ENCODE results near the gene PRR5L.

DNA sequence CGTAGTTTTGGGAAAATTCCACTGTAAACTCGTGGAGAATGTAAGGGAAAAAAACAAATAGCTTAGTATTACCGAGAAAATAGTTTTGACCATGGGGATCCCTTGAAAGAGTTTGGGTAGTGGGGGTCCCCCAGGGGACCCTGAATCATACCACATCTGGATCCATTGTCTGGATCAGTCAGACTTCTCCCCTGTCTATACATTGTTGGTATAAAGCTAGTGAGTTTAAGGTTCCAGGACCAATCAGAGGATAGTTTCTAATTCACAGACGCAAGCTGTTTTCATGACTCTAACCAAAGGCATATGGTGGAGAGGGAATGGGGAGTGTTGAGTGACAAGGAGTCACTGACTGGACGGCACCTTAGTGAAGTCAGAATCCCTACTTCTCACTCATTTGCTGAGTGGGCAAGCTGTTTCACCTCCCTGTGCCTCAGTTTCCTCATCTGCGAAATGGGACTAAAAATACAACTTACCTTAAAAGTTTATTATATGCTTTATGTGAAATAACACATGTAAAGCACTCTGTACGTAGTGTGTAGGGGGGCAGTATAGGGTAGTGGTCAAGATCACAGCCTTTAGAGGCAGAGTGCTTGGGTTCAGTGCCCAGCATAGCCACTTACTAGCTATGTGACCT is 123.8 kb downstream of the PRR5L start:
- TF ChIP-seq, protein P1, sequence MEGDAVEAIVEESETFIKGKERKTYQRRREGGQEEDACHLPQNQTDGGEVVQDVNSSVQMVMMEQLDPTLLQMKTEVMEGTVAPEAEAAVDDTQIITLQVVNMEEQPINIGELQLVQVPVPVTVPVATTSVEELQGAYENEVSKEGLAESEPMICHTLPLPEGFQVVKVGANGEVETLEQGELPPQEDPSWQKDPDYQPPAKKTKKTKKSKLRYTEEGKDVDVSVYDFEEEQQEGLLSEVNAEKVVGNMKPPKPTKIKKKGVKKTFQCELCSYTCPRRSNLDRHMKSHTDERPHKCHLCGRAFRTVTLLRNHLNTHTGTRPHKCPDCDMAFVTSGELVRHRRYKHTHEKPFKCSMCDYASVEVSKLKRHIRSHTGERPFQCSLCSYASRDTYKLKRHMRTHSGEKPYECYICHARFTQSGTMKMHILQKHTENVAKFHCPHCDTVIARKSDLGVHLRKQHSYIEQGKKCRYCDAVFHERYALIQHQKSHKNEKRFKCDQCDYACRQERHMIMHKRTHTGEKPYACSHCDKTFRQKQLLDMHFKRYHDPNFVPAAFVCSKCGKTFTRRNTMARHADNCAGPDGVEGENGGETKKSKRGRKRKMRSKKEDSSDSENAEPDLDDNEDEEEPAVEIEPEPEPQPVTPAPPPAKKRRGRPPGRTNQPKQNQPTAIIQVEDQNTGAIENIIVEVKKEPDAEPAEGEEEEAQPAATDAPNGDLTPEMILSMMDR (IDR thresholded peaks at IDR 0.05; ENCODE audit: low read depth, low read length, poor library complexity, severe bottlenecking): no peak
- TF ChIP-seq EZH2phosphoT487 (IDR thresholded peaks at IDR 0.05; ENCODE audit: borderline replicate concordance, low read length): no peak
